ENCODE data around the gene KDM4B. TPM values are rescaled to one million over a fixed set of nuclear protein-coding genes. Genes with fewer than 3 reads are reported as not detected.

The KDM4B gene
- total RNA-seq, 1 donor: 22.1 TPM

- Histone ChIP-seq H3K36me3 (ENCODE audit: insufficient read depth, low read length) (peaks cover 12% of the 10 kb centered on the region), H3K79me2 (ENCODE audit: insufficient read depth, low read length) (no peaks in the 10 kb centered on the region), H3K4me2 (ENCODE audit: insufficient read depth, low read length) (no peak overlapping the region), H4K20me1 (ENCODE audit: insufficient read depth, low read length) (no peaks in the 10 kb centered on the region), H3K27me3 (ENCODE audit: insufficient read depth, low read length) (no peaks in the 10 kb centered on the region), H3K4me3 (ENCODE audit: insufficient read depth, low read length) (no peak overlapping the region), H3K4me1 (ENCODE audit: insufficient read depth, low read length) (peaks cover 6% of the 10 kb centered on the region), H2AFZ (ENCODE audit: low read length) (no peak overlapping the region), H3K9me3 (ENCODE audit: low read depth, low read length) (no peaks in the 10 kb centered on the region), H3K27ac (ENCODE audit: low read depth, low read length) (no peak overlapping the region)
- no peak for DNase-seq (ENCODE audit: insufficient read length, low spot score, missing footprints)
- TF ChIP-seq, protein P1, sequence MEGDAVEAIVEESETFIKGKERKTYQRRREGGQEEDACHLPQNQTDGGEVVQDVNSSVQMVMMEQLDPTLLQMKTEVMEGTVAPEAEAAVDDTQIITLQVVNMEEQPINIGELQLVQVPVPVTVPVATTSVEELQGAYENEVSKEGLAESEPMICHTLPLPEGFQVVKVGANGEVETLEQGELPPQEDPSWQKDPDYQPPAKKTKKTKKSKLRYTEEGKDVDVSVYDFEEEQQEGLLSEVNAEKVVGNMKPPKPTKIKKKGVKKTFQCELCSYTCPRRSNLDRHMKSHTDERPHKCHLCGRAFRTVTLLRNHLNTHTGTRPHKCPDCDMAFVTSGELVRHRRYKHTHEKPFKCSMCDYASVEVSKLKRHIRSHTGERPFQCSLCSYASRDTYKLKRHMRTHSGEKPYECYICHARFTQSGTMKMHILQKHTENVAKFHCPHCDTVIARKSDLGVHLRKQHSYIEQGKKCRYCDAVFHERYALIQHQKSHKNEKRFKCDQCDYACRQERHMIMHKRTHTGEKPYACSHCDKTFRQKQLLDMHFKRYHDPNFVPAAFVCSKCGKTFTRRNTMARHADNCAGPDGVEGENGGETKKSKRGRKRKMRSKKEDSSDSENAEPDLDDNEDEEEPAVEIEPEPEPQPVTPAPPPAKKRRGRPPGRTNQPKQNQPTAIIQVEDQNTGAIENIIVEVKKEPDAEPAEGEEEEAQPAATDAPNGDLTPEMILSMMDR (IDR thresholded peaks at IDR 0.05; ENCODE audit: extremely low read depth, low read depth, low read length): no peak
Measured at GRCh38 chr19:5111051-5111450, 142.1 kb downstream of the KDM4B start.

GRCh38 chr19:5112175-5112574 lies 143.3 kb downstream of the KDM4B start:
- H3K36me3 ChIP-seq (ENCODE audit: insufficient read depth, low read length): peaks cover 12% of the 10 kb centered on the region
- no peak overlapping the region for H3K4me2 ChIP-seq (ENCODE audit: insufficient read depth, low read length)

DNA sequence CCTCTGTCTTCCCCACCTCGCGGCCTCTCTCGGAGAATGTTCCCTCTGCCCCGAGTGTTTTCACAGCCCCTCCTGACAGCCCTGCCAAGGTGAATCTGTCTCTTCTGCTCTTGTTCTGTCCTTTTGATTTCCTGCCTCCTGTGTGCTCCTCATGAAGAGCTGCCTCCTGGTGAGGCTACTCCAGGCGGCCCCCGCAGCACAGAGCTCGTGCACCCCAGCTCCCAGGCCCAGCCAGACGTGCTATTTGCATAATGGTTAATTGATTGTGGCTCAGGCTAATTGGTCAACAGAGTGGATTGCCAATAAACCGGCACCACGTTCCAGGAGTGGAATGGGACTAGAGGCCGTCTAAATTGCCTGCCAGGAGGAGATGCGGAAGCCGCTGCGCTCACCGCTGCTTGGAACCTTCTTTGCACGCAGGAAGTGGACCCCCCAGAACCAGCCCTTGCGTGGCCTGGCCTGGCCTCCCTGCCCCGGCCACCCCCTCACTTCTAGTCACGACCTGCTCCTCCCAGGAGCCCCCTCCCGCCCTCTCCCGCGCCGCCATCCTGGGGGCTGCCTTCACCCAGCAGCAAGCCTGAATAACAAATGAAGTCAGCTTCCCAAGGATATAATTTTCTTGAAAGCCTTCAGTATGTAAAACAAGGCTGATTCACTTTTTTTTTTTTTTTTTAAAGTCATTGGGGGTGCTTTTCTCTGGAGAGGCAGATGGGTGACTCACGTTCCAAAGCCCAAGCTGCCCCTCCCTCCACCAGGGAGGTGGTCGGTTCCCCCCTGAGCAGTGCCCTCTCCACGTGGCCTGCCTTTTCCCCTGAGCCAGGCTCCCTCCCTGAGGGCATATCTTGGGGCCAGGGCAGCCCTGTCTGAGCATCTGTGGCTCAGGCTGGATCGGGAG lies 144.0 kb downstream of the KDM4B start:
- no peak overlapping the region for H3K4me2 ChIP-seq (ENCODE audit: insufficient read depth, low read length)
- peak; percentile 98 for DNase-seq (ENCODE audit: insufficient read length, low spot score, missing footprints)
- no peak overlapping the region for H2AFZ ChIP-seq (ENCODE audit: low read length)
- peaks cover 6% of the 10 kb centered on the region for H3K4me1 ChIP-seq (ENCODE audit: insufficient read depth, low read length)
- TF ChIP-seq, protein P1 (IDR thresholded peaks at IDR 0.05; ENCODE audit: extremely low read depth, low read depth, low read length): no peak
- no peak overlapping the region for H3K4me3 ChIP-seq (ENCODE audit: insufficient read depth, low read length)
- H3K9me3 ChIP-seq (ENCODE audit: low read depth, low read length): no peaks in the 10 kb centered on the region
- peaks cover 12% of the 10 kb centered on the region for H3K36me3 ChIP-seq (ENCODE audit: insufficient read depth, low read length)
- no peaks in the 10 kb centered on the region for H3K79me2 ChIP-seq (ENCODE audit: insufficient read depth, low read length)
- peak overlapping the region; percentile 23 for H3K27ac ChIP-seq (ENCODE audit: low read depth, low read length)
- H3K27me3 ChIP-seq (ENCODE audit: insufficient read depth, low read length): no peaks in the 10 kb centered on the region
- H4K20me1 ChIP-seq (ENCODE audit: insufficient read depth, low read length): no peaks in the 10 kb centered on the region

More at GRCh38 chr19:5112175-5112574, 143.3 kb downstream of the KDM4B start:
- Histone ChIP-seq H3K27ac (ENCODE audit: low read depth, low read length) (no peak overlapping the region), H4K20me1 (ENCODE audit: insufficient read depth, low read length) (no peaks in the 10 kb centered on the region), H3K9me3 (ENCODE audit: low read depth, low read length) (no peaks in the 10 kb centered on the region), H3K4me3 (ENCODE audit: insufficient read depth, low read length) (no peak overlapping the region), H3K27me3 (ENCODE audit: insufficient read depth, low read length) (no peaks in the 10 kb centered on the region), H3K4me1 (ENCODE audit: insufficient read depth, low read length) (peaks cover 6% of the 10 kb centered on the region), H2AFZ (ENCODE audit: low read length) (no peak overlapping the region), H3K79me2 (ENCODE audit: insufficient read depth, low read length) (no peaks in the 10 kb centered on the region)
- TF ChIP-seq, protein P1 (IDR thresholded peaks at IDR 0.05; ENCODE audit: extremely low read depth, low read depth, low read length): no peak
- no peak for DNase-seq (ENCODE audit: insufficient read length, low spot score, missing footprints)
